ENCODE data around the gene SYT4.

GRCh38 chr18:43238429-43238828 is 38.9 kb downstream of the SYT4 start:
- TF ChIP-seq ZNF431 (CRISPR knock-in tag; IDR thresholded peaks at IDR 0.05; ENCODE audit: borderline replicate concordance, low read depth) (no peak), KAT8 (CRISPR knock-in tag; IDR thresholded peaks at IDR 0.05) (no peak), TCF12 (IDR thresholded peaks at IDR 0.05) (no peak), TCF12 (CRISPR knock-in tag; IDR thresholded peaks at IDR 0.05) (no peak), EHMT2 (IDR thresholded peaks at IDR 0.05; ENCODE audit: borderline replicate concordance, low read depth, low read length) (no peak), FOXA1 (IDR thresholded peaks at IDR 0.05) (no peak), FOXA1 (CRISPR knock-in tag; IDR thresholded peaks at IDR 0.05) (no peak)

Data from HepG2 (cell line).